Measurements from ENCODE around the gene UNC93A.

DNA sequence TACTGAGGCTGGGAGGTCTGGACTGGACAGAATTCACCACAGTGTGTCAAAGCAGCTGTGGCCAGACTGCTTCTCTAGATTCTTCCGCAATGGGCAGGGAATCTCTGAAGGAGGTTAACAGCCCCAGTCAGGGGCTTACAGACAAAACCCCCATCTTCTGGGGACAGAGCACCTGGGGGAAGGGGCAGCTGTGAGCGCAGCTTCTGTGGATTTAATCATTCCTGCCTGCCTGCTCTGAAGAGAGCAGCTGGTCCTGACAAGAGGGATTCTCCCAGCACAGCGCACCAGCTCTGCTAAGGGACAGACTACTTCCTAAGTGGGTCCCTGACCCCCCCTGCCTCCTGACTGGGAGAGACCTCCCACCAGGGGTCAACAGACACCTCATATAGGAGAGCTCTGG is 32.5 kb upstream of the UNC93A start:
- TF ChIP-seq EZH2 (IDR thresholded peaks at IDR 0.05; ENCODE audit: borderline replicate concordance) (no peak), CTCF (IDR thresholded peaks at IDR 0.05; ENCODE audit: poor library complexity) (no peak), EZH2phosphoT487 (IDR thresholded peaks at IDR 0.05; ENCODE audit: low read depth, severe bottlenecking, unreplicated experiment) (no peak)

Measured in hepatocyte (in vitro differentiated cells).